T-helper 2 cell treated with Interferon-gamma antibody and Interleukin-4, amounts not matched to agents 100 ng/mL and 5 ng/mL, for 36 hours (primary cell): Measurements from ENCODE around the gene GTPBP8. TPM values are rescaled to one million over a fixed set of nuclear protein-coding genes. Genes with fewer than 3 reads are reported as not detected.

ENCODE experiments used
- intact Hi-C: fragments of 100-400 bp; cut with micrococcal nuclease; formaldehyde crosslinking; loops from one replicate; pipeline ENCODE4 v1.15.1; 2023
- total RNA-seq: library from RNA; stranded (reverse); gene quantifications from 2 replicates; pipeline ENCODE4 v1.2.3, GENCODE V29; 2022

GTPBP8 gene
- total RNA-seq, result 19.0 and 19.9 TPM in 2 replicates

DNA sequence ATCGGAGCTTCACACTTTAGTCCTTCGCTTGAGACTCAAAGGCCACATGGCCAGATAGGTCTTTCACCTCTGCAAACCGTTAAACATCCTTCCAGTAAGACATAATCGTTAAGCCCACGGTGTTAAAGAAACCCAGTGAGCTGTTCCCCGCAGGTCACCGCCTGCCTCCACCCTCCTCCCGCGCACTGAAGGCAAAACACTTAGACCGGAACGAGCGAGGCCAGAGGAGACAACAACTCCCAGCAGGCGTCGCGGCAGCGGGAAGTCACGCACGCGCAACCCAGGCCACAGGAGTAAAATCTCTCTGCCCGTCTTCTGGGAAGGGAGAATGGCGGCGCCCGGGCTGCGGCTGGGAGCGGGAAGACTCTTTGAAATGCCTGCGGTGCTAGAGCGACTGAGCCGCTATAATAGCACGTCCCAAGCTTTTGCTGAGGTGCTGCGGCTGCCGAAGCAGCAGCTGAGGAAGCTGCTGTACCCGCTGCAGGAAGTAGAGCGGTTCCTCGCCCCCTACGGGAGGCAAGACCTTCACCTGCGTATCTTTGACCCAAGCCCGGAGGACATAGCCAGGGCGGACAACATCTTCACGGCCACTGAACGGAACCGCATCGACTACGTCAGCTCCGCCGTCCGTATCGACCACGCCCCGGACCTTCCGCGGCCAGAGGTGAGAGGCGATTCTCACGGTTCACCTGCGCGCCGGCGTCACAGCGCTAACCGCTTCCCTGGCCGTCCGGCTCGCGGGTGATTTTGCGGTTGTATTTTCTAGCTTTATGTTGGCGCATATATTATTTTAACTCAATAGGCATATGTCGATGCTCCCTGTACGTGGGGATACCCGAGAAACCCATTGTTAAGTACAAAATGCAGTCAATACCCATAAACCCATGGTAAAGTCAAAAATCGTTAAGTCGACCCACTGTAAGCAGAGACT is at the start of gene GTPBP8:
TSS of gene GTPBP8 (plus strand) at position 313 of the 931 bp plus-strand sequence. CDS start at position 329, 16 bp downstream.
- intact Hi-C loops, result loop anchor here (1.0 to 5.0 kb wide), 7 partner anchors 9 to 429 kb away; partner anchors contain the start of genes CD200R1L and SLC35A5

DNA sequence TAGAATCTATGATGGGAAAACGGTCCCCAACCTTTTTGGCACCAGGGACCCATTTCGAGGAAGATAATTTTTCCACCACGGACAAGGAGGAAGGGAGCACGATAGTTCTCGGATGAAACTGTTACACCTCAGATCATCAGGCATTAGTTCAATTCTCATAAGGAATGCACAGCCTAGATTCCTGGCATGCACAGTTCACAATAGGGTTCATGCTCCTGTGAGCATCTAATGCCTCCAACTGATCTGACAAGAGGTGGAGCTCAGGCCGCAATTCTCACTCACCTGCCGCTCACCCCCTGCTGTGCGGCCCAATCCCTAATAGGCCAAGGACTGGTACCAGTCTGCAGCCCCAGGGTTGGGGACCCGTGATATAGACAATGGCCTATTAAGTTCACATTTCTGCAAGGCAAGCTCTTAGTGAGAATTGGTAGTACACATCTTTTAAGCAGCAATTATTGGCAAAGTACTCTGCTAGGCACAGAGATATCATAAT is 42.4 kb upstream of the GTPBP8 start:
- intact Hi-C loops, result no loop called here

- intact Hi-C loops, result no loop called here
Measured at GRCh38 chr3:112956351-112956750, 34.4 kb upstream of the GTPBP8 start.

DNA sequence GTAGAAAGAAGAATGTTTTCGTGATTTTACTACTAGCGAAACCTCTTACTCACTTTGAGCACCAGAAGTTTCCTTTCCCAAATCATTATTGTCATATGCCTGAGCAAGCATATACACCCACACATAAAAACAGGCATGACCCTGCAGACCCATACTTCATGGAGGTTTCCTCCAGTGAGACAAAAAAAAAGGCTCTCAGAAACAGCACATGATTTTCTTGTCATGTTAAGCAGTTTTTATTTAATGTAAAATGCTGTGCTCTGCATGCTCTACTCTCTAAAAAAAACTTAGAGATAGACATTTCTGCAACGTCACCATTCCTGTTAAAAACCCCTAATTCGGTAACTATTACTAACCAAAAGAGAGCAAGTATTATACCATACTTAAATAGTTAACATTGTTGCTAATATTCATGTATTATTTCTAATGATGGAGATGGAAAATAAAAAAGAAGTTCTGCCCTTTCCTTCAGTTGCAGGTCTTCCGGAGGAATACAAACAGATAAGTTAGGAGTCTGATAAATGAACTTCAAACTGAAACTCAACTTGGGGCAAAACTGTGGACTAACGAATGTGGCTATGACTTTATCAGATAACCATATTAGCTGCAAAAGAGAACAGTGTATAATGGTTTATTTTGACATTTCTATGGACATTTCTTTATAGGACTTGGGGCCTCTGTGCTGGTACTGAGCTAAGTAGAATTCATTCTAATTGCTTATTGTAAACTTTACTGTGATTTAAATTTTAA is 31.8 kb upstream of the GTPBP8 start:
- intact Hi-C loops, result loop anchor here (2.0 kb wide), 1 partner anchor 16 kb away; the partner anchor contains the start of gene CD200R1

- intact Hi-C loops, result no loop called here
Measured at GRCh38 chr3:112963683-112964082, 27.1 kb upstream of the GTPBP8 start.

- intact Hi-C loops, result no loop called here
Measured at GRCh38 chr3:112965656-112966055, 25.1 kb upstream of the GTPBP8 start.

GRCh38 chr3:112966633-112967032 is 24.2 kb upstream of the GTPBP8 start:
- intact Hi-C loops, result no loop called here

GRCh38 chr3:112967425-112967824 is 23.4 kb upstream of the GTPBP8 start:
- intact Hi-C loops, result no loop called here

- intact Hi-C loops, result no loop called here
Measured at GRCh38 chr3:112967828-112968227, 23.0 kb upstream of the GTPBP8 start.

- intact Hi-C loops, result loop anchor here (2.0 to 10.0 kb wide), 3 partner anchors 19 to 837 kb away; partner anchors contain the start of genes CD200R1L, GCSAM and GTPBP8
Measured at GRCh38 chr3:112972158-112972557, 18.6 kb upstream of the GTPBP8 start.

GRCh38 chr3:112973325-112974177 is 17.2 kb upstream of the GTPBP8 start:
- intact Hi-C loops, result loop anchor here (1.0 to 10.0 kb wide), 6 partner anchors 15 to 839 kb away; partner anchors contain the start of genes CD200R1L, GCSAM, GTPBP8 and SLC35A5

DNA sequence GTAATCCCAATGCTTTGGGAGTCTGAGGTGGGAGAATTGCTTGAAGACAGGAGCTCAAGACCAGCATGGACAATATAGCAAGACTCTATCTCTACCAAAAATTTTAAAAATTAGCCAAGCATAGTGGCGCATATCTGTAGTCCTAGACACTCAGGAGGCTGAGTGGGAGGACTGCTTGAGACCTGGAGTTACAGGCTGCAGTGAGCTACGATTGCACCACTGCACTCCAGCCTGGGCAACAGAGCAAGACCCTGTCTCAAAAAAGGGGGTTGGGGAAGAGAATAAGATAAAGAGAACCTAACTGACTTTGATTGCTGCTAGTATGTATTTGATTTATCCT is 16.6 kb upstream of the GTPBP8 start:
- intact Hi-C loops, result loop anchor here (2.0 to 10.0 kb wide), 3 partner anchors 15 to 839 kb away; partner anchors contain the start of genes CD200R1L and GCSAM

DNA sequence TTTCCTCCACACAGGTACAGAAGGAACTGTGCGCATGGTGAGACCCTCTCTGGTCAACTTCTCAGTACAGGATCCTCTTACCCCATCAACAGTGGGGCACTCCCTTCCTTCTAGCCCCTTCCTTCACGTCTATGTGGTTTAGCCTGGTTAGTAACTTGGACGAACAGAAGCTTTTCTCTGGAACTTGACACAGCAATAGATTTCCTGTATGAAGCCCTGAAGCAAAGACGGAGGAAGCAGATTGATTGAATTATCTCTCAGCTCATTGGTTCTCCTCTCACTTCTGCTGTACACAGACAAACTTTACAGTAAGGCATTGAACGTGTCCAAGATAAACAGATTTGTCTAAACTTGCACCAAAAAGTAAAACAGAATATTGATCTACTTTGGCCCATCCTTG is 15.9 kb upstream of the GTPBP8 start, which contains the start of gene CD200R1:
TSS of gene CD200R1 (minus strand) at position 210 of the 400 bp plus-strand sequence. CDS start 246 bp downstream, outside the sequence.
- intact Hi-C loops, result loop anchor here (2.0 to 10.0 kb wide), 3 partner anchors 16 to 840 kb away; partner anchors contain the start of genes CD200R1L and GCSAM

- intact Hi-C loops, result loop anchor here (10.0 kb wide), 1 partner anchor 841 kb away; the partner anchor contains the start of gene GCSAM
Measured at GRCh38 chr3:112976001-112976400, 14.8 kb upstream of the GTPBP8 start.

- intact Hi-C loops, result loop anchor here (10.0 kb wide), 1 partner anchor 842 kb away; the partner anchor contains the start of gene GCSAM
Measured at GRCh38 chr3:112976953-112977352, 13.8 kb upstream of the GTPBP8 start.

- intact Hi-C loops, result loop anchor here (1.0 to 10.0 kb wide), 5 partner anchors 165 to 845 kb away; partner anchors contain the start of gene GCSAM
Measured at GRCh38 chr3:112979244-112979832, 11.4 kb upstream of the GTPBP8 start.

DNA sequence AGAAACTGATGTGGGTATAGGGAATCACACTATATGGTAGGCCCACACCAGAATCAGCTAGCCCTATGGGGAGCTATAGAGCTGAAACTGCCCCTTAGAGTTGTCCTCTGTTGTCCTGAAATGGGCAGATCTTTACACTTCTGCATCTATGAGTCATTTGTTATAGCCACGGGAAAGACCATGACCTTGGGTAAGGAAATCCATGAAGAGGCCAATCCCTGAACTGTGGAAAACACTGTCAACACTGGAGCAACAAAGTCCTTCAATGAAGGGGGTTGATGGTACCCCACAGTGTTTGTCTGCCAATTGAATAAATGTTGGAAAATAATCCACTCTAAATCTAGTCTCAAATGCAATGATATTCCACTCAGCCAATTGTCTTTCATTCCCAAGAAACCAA is 10.7 kb upstream of the GTPBP8 start:
- intact Hi-C loops, result no loop called here

DNA sequence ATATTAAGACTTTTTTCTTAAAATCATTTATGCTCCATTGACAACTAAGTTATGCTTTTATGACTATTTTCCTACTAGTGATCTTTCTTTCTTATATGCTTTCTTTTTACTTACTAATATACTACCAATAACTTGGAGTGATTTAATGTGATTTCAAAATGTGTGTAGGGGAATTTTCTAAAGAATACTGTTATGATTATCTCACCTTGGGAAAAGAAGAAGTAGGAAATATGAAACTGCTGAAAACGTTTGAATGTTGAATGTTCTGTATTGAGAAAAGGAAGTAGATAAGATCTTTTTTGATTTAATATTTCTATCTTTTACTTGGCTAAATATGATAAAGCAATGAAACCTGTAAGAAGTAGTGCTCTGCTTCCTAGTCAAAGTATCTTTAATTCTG is 8.1 kb upstream of the GTPBP8 start:
- intact Hi-C loops, result loop anchor here (1.0 kb wide), 1 partner anchor 8 kb away; the partner anchor contains the start of gene GTPBP8

DNA sequence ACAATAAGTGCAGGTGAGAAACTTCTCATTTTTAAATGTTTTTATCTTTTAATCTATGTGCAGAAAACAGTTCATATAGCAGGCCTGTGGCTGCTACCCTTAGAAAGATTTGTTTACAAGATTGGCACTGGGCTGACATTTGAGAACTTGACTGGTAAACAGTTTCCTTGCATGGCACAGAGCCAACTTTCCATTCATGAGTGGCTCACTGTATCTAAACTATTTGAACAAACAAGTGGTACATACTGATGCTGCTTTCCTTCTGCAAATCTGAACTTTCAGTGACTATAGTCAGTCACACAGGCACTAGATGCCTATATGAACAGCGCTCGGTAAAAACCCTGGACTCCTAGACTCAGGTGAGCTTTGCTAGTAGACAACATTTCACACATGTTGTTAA is 6.3 kb upstream of the GTPBP8 start:
- intact Hi-C loops, result no loop called here
